GOT3 (cell line): ENCODE measurements around the gene UGT1A3.

Experiments used
- DNase-seq: peaks from one replicate; lab custom pipeline; 2025; ENCODE audit warnings: mixed read lengths; lab: John Stamatoyannopoulos, UW

Gene UGT1A3

GRCh38 chr2:233758141-233758540 lies 29.3 kb downstream of the UGT1A3 start:
- DNase-seq, result no peak

- no peak for DNase-seq
These were observed 30.0 kb downstream of the UGT1A3 start for GRCh38 chr2:233758849-233759248.

- DNase-seq, result no peak
These were observed 31.2 kb downstream of the UGT1A3 start, which contains the start of gene UGT1A1 for GRCh38 chr2:233760043-233760442. Gene UGT1A1, plus strand, starts transcription at chr2:233760270. Its CDS starts 18 bp downstream, at chr2:233760288.

GRCh38 chr2:233761040-233761769 lies 32.4 kb downstream of the UGT1A3 start:
- DNase-seq, result no peak

GRCh38 chr2:233764264-233764663 lies 35.4 kb downstream of the UGT1A3 start:
- DNase-seq, result no peak

GRCh38 chr2:233764761-233765160 lies 35.9 kb downstream of the UGT1A3 start:
- no peak for DNase-seq

- no peak for DNase-seq
These were observed 37.6 kb downstream of the UGT1A3 start for GRCh38 chr2:233766416-233766815.

GRCh38 chr2:233768076-233768475 lies 39.2 kb downstream of the UGT1A3 start:
- DNase-seq, result no peak

GRCh38 chr2:233769260-233769659 lies 40.4 kb downstream of the UGT1A3 start:
- no peak for DNase-seq

- DNase-seq, result no peak
These were observed 43.3 kb downstream of the UGT1A3 start for GRCh38 chr2:233772153-233772552.

- no peak for DNase-seq
These were observed 43.7 kb downstream of the UGT1A3 start for GRCh38 chr2:233772583-233772982.

GRCh38 chr2:233773854-233774253 lies 45.0 kb downstream of the UGT1A3 start:
- no peak for DNase-seq

GRCh38 chr2:233775414-233775813 lies 46.6 kb downstream of the UGT1A3 start:
- no peak for DNase-seq

GRCh38 chr2:233778030-233778429 lies 49.2 kb downstream of the UGT1A3 start, which contains the start of gene MROH2A:
Gene MROH2A, plus strand, starts transcription at chr2:233778330. Its CDS starts 1,029 bp downstream, at chr2:233779359.
- no peak for DNase-seq

- no peak for DNase-seq
These were observed 50.9 kb downstream of the UGT1A3 start for GRCh38 chr2:233779722-233780121.

GRCh38 chr2:233780771-233781170 lies 51.9 kb downstream of the UGT1A3 start:
- DNase-seq, result no peak

- DNase-seq, result no peak
These were observed 60.7 kb downstream of the UGT1A3 start for GRCh38 chr2:233789554-233789953.

GRCh38 chr2:233791151-233791882 lies 62.5 kb downstream of the UGT1A3 start:
- DNase-seq, result no peak

GRCh38 chr2:233791883-233792329 lies 63.1 kb downstream of the UGT1A3 start:
- DNase-seq, result no peak

GRCh38 chr2:233792720-233793119 lies 63.9 kb downstream of the UGT1A3 start:
- DNase-seq, result no peak

- DNase-seq, result no peak
These were observed 64.8 kb downstream of the UGT1A3 start for GRCh38 chr2:233793465-233794127.

GRCh38 chr2:233794128-233794658 lies 65.4 kb downstream of the UGT1A3 start:
- DNase-seq, result no peak
